IPS DF 6.9 (cell line): ENCODE measurements around the gene P4HTM.

Source experiments
- DNase-seq: peaks from one replicate; pipeline ENCODE4 v3.0.0-alpha.2; 2013; ENCODE audit warnings: low read depth, low spot score
- H3K27ac ChIP-seq: one replicate; pipeline ENCODE4 v1.5.1; 2013; ENCODE audit warnings: low read length, control low read depth
- H3K27me3 ChIP-seq: 2 replicates; pipeline ENCODE4 v1.6.1; 2013; ENCODE audit warnings: mild to moderate bottlenecking, low read length; ENCODE audit not compliant: control insufficient read depth, insufficient read depth
- H3K36me3 ChIP-seq: 2 replicates; pipeline ENCODE4 v1.6.1; 2013; ENCODE audit warnings: low read length; ENCODE audit not compliant: control insufficient read depth, insufficient read depth
- H3K4me1 ChIP-seq: 2 replicates; pipeline ENCODE4 v1.6.1; 2013; ENCODE audit warnings: low read length; ENCODE audit not compliant: control insufficient read depth, insufficient read depth
- H3K4me3 ChIP-seq: 2 replicates; pipeline ENCODE4 v1.5.1; 2013; ENCODE audit warnings: mild to moderate bottlenecking, low read length
- H3K9me3 ChIP-seq: 2 replicates; pipeline ENCODE4 v1.6.1; 2013; ENCODE audit warnings: low read length, inconsistent platforms; ENCODE audit not compliant: control insufficient read depth, insufficient read depth
- WGBS: extraction: QIAGEN DNeasy Blood & Tissue Kit; methylation state at CpG from one replicate; pipeline ENCODE4 v1.1.7; 2013; ENCODE audit warnings: mixed read lengths, missing lambda C conversion rate; ENCODE audit not compliant: insufficient read length, insufficient coverage; 5-methylcytosine and 5-hydroxymethylcytosine counted together

The P4HTM gene

GRCh38 chr3:49017229-49017970 is 27.4 kb downstream of the P4HTM start:
- H3K36me3 ChIP-seq = peaks cover 26% of the 10 kb centered on the region
- H3K9me3 ChIP-seq = no peaks in the 10 kb centered on the region
- no peak for DNase-seq
- no CpG with 5 or more reads among the region's 23 CpGs for WGBS
- H3K4me3 ChIP-seq = peak overlapping the region; percentile 52; the same call in 1 of the 2 replicates
- H3K4me1 ChIP-seq = peaks cover 2% of the 10 kb centered on the region; the same call in 1 of the 2 replicates
- no peaks in the 10 kb centered on the region for H3K27me3 ChIP-seq
- H3K27ac ChIP-seq = no peak overlapping the region

- no CpG with 5 or more reads among the region's 85 CpGs for WGBS
- Histone ChIP-seq H3K27ac (no peak within 1 kb of the TSS), H3K4me3 (peak within 1 kb of the TSS; percentile 52), H3K9me3 (no peaks in the 10 kb centered on the region), H3K4me1 (peaks cover 2% of the 10 kb centered on the region; the same call in 1 of the 2 replicates), H3K27me3 (no peaks in the 10 kb centered on the region), H3K36me3 (peaks cover 19% of the 10 kb centered on the region)
- peak; percentile 55 for DNase-seq
Measured at GRCh38 chr3:49017971-49018706, 28.1 kb downstream of the P4HTM start, which contains the start of gene DALRD3. DALRD3 (minus strand) TSS chr3:49018580; CDS start chr3:49018564, 16 bp downstream.

GRCh38 chr3:49018707-49019006 is 28.6 kb downstream of the P4HTM start:
- no CpG with 5 or more reads among the region's 18 CpGs for WGBS
- DNase-seq = no peak
- H3K4me3 ChIP-seq = peak overlapping the region; percentile 52; the same call in 1 of the 2 replicates
- no peaks in the 10 kb centered on the region for H3K27me3 ChIP-seq
- no peaks in the 10 kb centered on the region for H3K9me3 ChIP-seq
- no peak overlapping the region for H3K27ac ChIP-seq
- peaks cover 2% of the 10 kb centered on the region; the same call in 1 of the 2 replicates for H3K4me1 ChIP-seq
- peaks cover 20% of the 10 kb centered on the region for H3K36me3 ChIP-seq

- Histone ChIP-seq H3K4me1 (peaks cover 2% of the 10 kb centered on the region; the same call in 1 of the 2 replicates), H3K36me3 (peaks cover 24% of the 10 kb centered on the region), H3K27me3 (no peaks in the 10 kb centered on the region), H3K4me3 (peak overlapping the region; percentile 77; the same call in 1 of the 2 replicates), H3K27ac (no peak overlapping the region), H3K9me3 (no peaks in the 10 kb centered on the region)
- no peak for DNase-seq
- WGBS = no CpG with 5 or more reads among the region's 12 CpGs
Measured at GRCh38 chr3:49019941-49020329, 29.9 kb downstream of the P4HTM start.

- Histone ChIP-seq H3K9me3 (no peaks in the 10 kb centered on the region), H3K27me3 (no peaks in the 10 kb centered on the region), H3K27ac (no peak overlapping the region), H3K4me3 (peak overlapping the region; percentile 77), H3K4me1 (peaks cover 2% of the 10 kb centered on the region; the same call in 1 of the 2 replicates), H3K36me3 (peaks cover 25% of the 10 kb centered on the region)
- no CpG with 5 or more reads among the region's 51 CpGs for WGBS
- DNase-seq = no peak
Measured at GRCh38 chr3:49020330-49021212, 30.5 kb downstream of the P4HTM start.

GRCh38 chr3:49021213-49021812 is 31.3 kb downstream of the P4HTM start:
- peaks cover 2% of the 10 kb centered on the region; the same call in 1 of the 2 replicates for H3K4me1 ChIP-seq
- no peak overlapping the region for H3K27ac ChIP-seq

GRCh38 chr3:49021813-49022687 is 32.0 kb downstream of the P4HTM start, which contains the start of gene NDUFAF3:
NDUFAF3 (plus strand) TSS chr3:49022121; CDS start chr3:49022145, 24 bp downstream.
- peak; percentile 84 for DNase-seq
- peak within 1 kb of the TSS; percentile 77 for H3K4me3 ChIP-seq
- H3K9me3 ChIP-seq = no peaks in the 10 kb centered on the region
- H3K27me3 ChIP-seq = no peaks in the 10 kb centered on the region
- WGBS = no CpG with 5 or more reads among the region's 83 CpGs
- H3K27ac ChIP-seq = no peak within 1 kb of the TSS
- peaks cover 31% of the 10 kb centered on the region for H3K36me3 ChIP-seq
- H3K4me1 ChIP-seq = peaks cover 2% of the 10 kb centered on the region; the same call in 1 of the 2 replicates

More at GRCh38 chr3:49021213-49021812, 31.3 kb downstream of the P4HTM start:
- peak; percentile 97 for DNase-seq
- no CpG with 5 or more reads among the region's 60 CpGs for WGBS
- Histone ChIP-seq H3K4me3 (peak overlapping the region; percentile 77), H3K27me3 (no peaks in the 10 kb centered on the region), H3K9me3 (no peaks in the 10 kb centered on the region), H3K36me3 (peaks cover 26% of the 10 kb centered on the region)

GRCh38 chr3:49022688-49023171 is 32.7 kb downstream of the P4HTM start:
- Histone ChIP-seq H3K36me3 (peaks cover 31% of the 10 kb centered on the region), H3K27ac (no peak overlapping the region), H3K9me3 (no peaks in the 10 kb centered on the region), H3K4me3 (peak overlapping the region; percentile 77; the same call in 1 of the 2 replicates), H3K4me1 (peaks cover 2% of the 10 kb centered on the region; the same call in 1 of the 2 replicates), H3K27me3 (no peaks in the 10 kb centered on the region)
- no peak for DNase-seq
- WGBS = no CpG with 5 or more reads among the region's 12 CpGs

GRCh38 chr3:49023775-49024174 is 33.7 kb downstream of the P4HTM start:
- H3K27me3 ChIP-seq = no peaks in the 10 kb centered on the region
- no peak overlapping the region for H3K27ac ChIP-seq
- H3K9me3 ChIP-seq = no peaks in the 10 kb centered on the region
- no CpG with 5 or more reads among the region's 4 CpGs for whole genome bisulfite sequencing
- H3K36me3 ChIP-seq = peaks cover 31% of the 10 kb centered on the region
- peaks cover 4% of the 10 kb centered on the region; the same call in 1 of the 2 replicates for H3K4me1 ChIP-seq
- DNase-seq = no peak
- H3K4me3 ChIP-seq = no peak overlapping the region
